ENCODE measurements around the gene MZF1.

DNA sequence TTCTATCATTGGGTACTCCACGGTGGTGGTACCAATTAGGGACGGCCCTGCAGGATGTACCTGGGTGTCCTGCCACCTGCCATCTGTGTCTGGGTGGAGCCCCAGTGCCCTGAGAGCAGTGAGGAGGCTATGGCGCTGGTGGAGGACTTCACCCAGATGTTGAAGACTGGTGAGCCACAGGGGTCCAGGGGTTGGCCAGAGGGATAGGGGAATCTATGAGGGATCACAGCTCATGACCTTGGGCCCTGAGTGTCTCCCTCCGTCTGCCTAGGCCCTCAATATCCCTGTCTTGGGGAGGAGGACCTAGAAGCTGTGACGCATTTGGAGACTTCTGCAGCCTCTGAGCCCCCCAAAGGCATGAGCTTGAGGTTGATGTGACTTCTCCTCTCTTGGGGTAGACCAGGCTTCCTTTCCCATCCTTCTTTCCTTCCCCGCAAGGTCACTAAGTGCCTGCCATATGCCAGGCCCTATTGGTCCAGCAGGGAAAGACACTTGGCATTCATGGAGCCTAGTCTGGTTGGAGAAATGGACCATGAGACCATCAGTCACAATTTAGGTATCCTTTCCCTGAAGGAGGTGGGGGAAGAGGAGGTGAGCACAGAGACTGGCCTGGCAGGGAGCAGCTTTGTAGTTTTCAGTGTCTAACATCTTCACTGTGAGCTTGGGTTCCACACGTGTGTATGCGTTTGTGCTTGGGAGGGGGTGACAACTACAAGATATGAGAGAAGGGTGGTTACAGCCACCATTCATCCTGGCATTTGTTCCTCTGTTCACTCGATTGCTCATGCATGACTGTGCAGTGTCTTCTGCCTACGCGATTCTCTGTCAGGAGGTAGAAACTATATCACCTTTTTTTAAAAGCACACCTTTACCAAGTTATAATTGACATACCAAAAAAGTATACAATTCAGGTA lies 5.1 kb upstream of the MZF1 start:
- TF ChIP-seq, protein P1, sequence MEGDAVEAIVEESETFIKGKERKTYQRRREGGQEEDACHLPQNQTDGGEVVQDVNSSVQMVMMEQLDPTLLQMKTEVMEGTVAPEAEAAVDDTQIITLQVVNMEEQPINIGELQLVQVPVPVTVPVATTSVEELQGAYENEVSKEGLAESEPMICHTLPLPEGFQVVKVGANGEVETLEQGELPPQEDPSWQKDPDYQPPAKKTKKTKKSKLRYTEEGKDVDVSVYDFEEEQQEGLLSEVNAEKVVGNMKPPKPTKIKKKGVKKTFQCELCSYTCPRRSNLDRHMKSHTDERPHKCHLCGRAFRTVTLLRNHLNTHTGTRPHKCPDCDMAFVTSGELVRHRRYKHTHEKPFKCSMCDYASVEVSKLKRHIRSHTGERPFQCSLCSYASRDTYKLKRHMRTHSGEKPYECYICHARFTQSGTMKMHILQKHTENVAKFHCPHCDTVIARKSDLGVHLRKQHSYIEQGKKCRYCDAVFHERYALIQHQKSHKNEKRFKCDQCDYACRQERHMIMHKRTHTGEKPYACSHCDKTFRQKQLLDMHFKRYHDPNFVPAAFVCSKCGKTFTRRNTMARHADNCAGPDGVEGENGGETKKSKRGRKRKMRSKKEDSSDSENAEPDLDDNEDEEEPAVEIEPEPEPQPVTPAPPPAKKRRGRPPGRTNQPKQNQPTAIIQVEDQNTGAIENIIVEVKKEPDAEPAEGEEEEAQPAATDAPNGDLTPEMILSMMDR (conservative IDR thresholded peaks at IDR 0.05; ENCODE audit: low read depth, low read length) = no peak
- no peak for TF ChIP-seq EZH2phosphoT487 (IDR thresholded peaks at IDR 0.05; ENCODE audit: borderline replicate concordance, low read length)
